ENCODE measurements around the gene PRRC2B.

The PRRC2B gene

DNA sequence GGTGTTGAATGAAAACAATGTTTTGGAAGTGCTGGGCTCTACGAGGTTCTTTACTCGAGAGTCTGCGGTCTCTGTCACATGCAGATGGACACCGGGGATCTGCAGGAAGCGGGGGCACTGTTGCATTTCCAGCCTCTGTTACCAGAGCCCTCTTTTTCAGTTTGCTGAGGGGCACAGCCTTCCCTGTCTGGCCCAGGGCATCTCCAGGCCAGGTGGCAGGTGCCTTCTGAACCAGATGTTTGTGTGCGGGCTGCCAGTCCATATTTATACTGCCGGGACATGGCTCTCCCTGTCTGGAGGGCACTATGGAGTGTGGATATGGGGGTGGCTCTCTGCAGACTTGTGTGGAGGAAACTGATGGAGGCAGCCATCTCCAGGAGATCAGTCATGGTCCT is 90.2 kb downstream of the PRRC2B start:
- in situ Hi-C loops (cut with MboI; ENCODE audit: low pct_unique_long_range_greater_than_20kb, low sequenced_read_pairs, unreplicated experiment): no loop called here
- TF ChIP-seq, protein P1, sequence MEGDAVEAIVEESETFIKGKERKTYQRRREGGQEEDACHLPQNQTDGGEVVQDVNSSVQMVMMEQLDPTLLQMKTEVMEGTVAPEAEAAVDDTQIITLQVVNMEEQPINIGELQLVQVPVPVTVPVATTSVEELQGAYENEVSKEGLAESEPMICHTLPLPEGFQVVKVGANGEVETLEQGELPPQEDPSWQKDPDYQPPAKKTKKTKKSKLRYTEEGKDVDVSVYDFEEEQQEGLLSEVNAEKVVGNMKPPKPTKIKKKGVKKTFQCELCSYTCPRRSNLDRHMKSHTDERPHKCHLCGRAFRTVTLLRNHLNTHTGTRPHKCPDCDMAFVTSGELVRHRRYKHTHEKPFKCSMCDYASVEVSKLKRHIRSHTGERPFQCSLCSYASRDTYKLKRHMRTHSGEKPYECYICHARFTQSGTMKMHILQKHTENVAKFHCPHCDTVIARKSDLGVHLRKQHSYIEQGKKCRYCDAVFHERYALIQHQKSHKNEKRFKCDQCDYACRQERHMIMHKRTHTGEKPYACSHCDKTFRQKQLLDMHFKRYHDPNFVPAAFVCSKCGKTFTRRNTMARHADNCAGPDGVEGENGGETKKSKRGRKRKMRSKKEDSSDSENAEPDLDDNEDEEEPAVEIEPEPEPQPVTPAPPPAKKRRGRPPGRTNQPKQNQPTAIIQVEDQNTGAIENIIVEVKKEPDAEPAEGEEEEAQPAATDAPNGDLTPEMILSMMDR (IDR thresholded peaks at IDR 0.05; ENCODE audit: extremely low read depth, insufficient read depth, missing control alignments): no peak
- no peak for DNase-seq (ENCODE audit: low spot score)

DNA sequence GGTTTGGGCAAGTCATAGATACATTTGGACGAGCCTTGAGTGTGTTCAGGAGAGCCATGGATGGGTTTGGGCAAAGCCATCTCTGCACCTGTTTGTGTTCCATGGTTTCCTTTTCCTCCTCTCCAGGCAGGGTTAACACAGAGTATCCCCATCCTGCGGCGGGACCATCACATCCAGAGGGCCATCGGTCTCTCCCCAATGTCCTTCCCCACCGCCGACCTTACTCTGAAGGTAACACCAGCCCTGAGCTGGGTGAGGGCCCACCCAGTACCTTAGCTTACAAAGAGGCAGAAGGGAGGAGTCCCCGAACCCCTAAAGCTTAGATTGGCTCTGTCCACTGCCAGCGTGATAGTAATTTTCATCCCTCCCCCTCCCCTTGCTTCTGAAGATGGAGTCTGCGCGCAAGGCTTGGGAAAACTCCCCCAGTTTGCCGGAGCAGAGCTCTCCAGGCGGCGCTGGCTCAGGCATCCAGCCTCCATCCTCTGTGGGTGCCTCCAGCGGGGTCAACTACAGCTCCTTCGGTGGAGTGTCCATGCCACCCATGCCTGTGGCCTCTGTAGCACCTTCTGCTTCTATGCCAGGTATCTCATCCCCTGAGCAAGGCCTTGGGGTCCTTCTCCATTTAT is 90.8 kb downstream of the PRRC2B start:
- DNase-seq (ENCODE audit: low spot score): no peak
- TF ChIP-seq, protein P1 (IDR thresholded peaks at IDR 0.05; ENCODE audit: extremely low read depth, insufficient read depth, missing control alignments): no peak
- in situ Hi-C loops (cut with MboI; ENCODE audit: low pct_unique_long_range_greater_than_20kb, low sequenced_read_pairs, unreplicated experiment): no loop called here

DNA sequence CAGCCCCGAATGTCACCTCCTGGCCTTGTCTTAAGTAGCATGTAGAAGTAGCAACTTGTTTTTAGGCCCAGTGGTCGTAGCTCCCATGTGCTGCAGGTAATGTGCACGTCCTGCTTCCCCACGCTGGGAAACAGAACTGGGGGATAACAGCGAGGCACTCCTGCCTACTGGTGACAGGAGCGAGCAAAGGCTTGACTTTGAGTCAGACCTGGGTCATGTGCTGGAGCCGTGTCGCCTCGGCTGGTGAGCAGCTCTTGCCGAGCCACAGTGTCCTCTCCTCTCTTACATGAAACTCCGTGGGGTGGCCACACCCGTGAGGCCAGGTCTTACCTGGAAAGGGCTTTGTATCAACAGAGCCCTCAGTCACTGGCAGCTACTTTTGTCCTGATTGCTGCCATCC is 91.3 kb downstream of the PRRC2B start:
- in situ Hi-C loops (cut with MboI; ENCODE audit: low pct_unique_long_range_greater_than_20kb, low sequenced_read_pairs, unreplicated experiment): no loop called here
- no peak for DNase-seq (ENCODE audit: low spot score)

DNA sequence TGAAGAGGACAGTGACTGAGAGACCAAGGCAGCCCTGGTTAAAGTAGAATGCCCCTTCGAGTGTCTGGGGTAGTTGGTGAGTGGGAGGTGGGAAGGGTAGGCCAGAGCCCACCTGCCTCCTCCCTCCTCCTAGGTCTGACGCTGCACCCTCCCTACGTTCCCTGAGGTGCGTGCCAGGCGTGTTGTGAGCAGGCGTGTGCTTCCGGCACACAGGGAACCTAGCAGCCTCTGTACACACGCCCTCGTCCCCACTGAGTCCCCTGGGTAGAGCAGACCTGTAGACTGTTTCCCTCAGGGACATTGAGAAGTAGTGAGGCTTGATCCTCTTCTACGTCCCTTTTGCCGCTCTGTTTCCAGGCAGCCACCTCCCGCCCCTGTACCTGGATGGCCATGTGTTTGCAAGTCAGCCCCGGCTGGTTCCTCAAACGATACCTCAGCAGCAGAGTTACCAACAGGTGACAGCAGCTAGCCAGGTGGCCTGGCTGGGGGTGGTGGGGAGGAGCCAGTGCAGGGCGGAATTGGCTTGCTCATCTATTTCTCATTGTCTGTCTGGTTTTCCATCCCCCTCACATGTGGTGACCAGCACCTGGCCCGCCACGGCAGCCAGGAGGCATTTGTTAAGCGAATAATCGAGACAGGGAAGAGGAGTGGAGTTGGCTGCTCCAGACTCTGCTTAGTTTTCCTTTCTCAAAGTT is 92.0 kb downstream of the PRRC2B start:
- TF ChIP-seq, protein P1 (IDR thresholded peaks at IDR 0.05; ENCODE audit: extremely low read depth, insufficient read depth, missing control alignments): no peak
- DNase-seq (ENCODE audit: low spot score): no peak
- in situ Hi-C loops (cut with MboI; ENCODE audit: low pct_unique_long_range_greater_than_20kb, low sequenced_read_pairs, unreplicated experiment): no loop called here

More for the DNA sequence above, 91.3 kb downstream of the PRRC2B start:
- TF ChIP-seq, protein P1 (IDR thresholded peaks at IDR 0.05; ENCODE audit: extremely low read depth, insufficient read depth, missing control alignments): no peak

DNA sequence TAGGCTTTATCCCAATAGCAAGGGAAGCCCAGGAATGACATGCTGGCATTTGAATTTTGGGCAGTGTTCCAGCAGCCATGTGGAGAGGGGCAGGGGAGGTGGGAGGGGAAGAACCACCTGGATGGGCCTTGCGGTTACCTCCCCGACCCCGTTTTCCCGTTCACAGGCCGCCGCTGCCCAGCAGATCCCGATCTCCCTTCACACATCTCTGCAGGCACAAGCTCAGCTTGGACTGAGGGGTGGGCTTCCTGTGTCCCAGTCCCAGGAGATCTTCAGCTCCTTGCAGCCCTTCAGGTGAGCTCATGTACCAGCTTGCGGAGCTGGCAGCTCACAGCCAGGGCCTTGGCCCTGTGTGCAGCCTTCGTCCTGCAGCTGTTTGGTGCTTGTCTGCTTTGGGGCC is 93.1 kb downstream of the PRRC2B start:
- DNase-seq (ENCODE audit: low spot score): no peak
- TF ChIP-seq, protein P1 (IDR thresholded peaks at IDR 0.05; ENCODE audit: extremely low read depth, insufficient read depth, missing control alignments): no peak
- in situ Hi-C loops (cut with MboI; ENCODE audit: low pct_unique_long_range_greater_than_20kb, low sequenced_read_pairs, unreplicated experiment): no loop called here

DNA sequence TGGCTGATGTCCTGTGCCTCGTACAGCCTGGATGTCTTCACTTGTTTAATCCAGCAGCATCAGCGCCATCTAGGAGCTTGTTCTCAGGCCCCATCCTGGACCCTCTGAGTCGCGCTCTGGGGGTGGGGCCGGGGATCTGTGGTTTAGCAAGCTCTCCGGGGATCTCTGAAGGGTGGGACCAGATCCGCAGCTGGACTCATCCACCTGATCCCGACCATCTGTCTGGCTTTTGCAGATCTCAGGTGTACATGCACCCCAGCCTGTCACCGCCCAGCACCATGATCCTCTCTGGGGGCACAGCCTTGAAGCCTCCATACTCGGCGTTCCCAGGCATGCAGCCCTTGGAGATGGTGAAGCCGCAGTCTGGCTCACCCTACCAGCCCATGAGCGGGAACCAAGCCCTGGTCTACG is 93.7 kb downstream of the PRRC2B start:
- DNase-seq (ENCODE audit: low spot score): no peak
- in situ Hi-C loops (cut with MboI; ENCODE audit: low pct_unique_long_range_greater_than_20kb, low sequenced_read_pairs, unreplicated experiment): no loop called here
- TF ChIP-seq, protein P1 (IDR thresholded peaks at IDR 0.05; ENCODE audit: extremely low read depth, insufficient read depth, missing control alignments): no peak
